Liver (tissue), 3 donors: ENCODE measurements around the gene KCNJ10.

Experiments used
- CTCF ChIP-seq: fragments of 150-350 bp; IDR thresholded peaks from 2 replicates; pipeline ENCODE4 v1.5.1; 2017; ENCODE audit warnings: improper control_type of control experiment, low read depth, low read length; ENCODE audit not compliant: missing input control
- EGR1 ChIP-seq, 2 donors: IDR thresholded peaks; 2 replicates each; pipeline ENCODE4 v1.6.1; 2016 to 2018; ENCODE audit warnings: antibody characterized with exemption in 2 of 2, low read depth in 2 of 2
- FOXA1 ChIP-seq: IDR thresholded peaks from 2 replicates; pipeline ENCODE4 v1.6.1; 2016; ENCODE audit warnings: antibody characterized with exemption
- FOXA2 ChIP-seq: IDR thresholded peaks from 2 replicates; pipeline ENCODE4 v1.6.1; 2016; ENCODE audit warnings: antibody characterized with exemption
- GABPA ChIP-seq, 2 donors: IDR thresholded peaks in 1 of 2; conservative IDR thresholded peaks in 1 of 2; 2 replicates each; pipeline ENCODE4 v1.6.1; 2016; ENCODE audit warnings: antibody characterized with exemption in 2 of 2, mild to moderate bottlenecking in 1 of 2, moderate library complexity in 1 of 2
- JUND ChIP-seq, 2 donors: IDR thresholded peaks; 2 replicates each; pipeline ENCODE4 v1.6.1; 2016; ENCODE audit warnings: antibody characterized with exemption in 2 of 2
- RAD21 ChIP-seq, 2 donors: IDR thresholded peaks; 2 replicates each; pipeline ENCODE4 v1.6.1; 2016; ENCODE audit warnings: antibody characterized with exemption in 2 of 2, mild to moderate bottlenecking in 2 of 2
- YY1 ChIP-seq: IDR thresholded peaks from 2 replicates; pipeline ENCODE4 v1.6.1; 2016; ENCODE audit warnings: antibody characterized with exemption, mild to moderate bottlenecking
- TF ChIP-seq, protein P1 (sequence below): IDR thresholded peaks from 2 replicates; pipeline ENCODE4 v1.6.1; 2016; ENCODE audit warnings: antibody characterized with exemption
- donor health status: healthy.
- donor health status: healthy.

DNA sequence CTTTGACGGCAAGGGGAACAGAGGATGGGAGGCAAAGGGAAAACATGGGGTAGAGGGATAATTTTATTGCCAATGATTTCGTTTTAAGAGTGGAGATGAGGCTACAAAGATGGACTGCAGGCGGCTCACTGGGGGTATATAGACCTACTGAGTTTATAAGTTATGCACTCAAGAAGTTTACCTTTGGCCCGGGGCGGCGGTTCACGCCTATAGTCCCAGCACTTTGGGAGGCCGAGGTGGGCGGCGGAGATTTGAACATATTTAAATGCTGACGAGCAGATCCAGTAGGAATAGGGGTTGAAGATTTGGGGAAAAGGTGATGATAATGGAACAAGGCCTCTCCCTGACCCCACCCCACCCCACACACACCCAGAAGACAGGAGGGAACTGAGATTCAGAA is 107.8 kb downstream of the KCNJ10 start:
- no peak for TF ChIP-seq CTCF
- no peak for TF ChIP-seq YY1
- no peak for TF ChIP-seq EGR1 (IDR thresholded peaks at IDR 0.05; ENCODE audit: low read depth in 2 of 2)
- TF ChIP-seq GABPA (IDR thresholded peaks at IDR 0.05 in 1 of 2, conservative IDR thresholded peaks at IDR 0.05 in 1 of 2): no peak
- TF ChIP-seq FOXA1: no peak
- TF ChIP-seq FOXA2: no peak
- TF ChIP-seq JUND (IDR thresholded peaks at IDR 0.05): no peak
- TF ChIP-seq, protein P1, sequence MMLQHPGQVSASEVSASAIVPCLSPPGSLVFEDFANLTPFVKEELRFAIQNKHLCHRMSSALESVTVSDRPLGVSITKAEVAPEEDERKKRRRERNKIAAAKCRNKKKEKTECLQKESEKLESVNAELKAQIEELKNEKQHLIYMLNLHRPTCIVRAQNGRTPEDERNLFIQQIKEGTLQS: no peak
- TF ChIP-seq RAD21 (IDR thresholded peaks at IDR 0.05): no peak
